HG03460 (cell line): ENCODE measurements around the gene BTK.

Source experiments
- ATAC-seq: cut with Tn5 transposase; IDR thresholded peaks from one replicate; pipeline ENCODE4 v1.9.1; 2021; ENCODE audit not compliant: unreplicated experiment

BTK gene

GRCh38 chrX:101385795-101386541, at the start of gene BTK:
Gene BTK, minus strand, starts transcription at chrX:101386191. Its CDS starts 10,907 bp downstream, at chrX:101375284.
- peak; percentile 61 for ATAC-seq

GRCh38 chrX:101430457-101431078, 44.6 kb upstream of the BTK start:
- peak; percentile 98 for ATAC-seq

- ATAC-seq: peak; percentile 49
These were observed 43.9 kb upstream of the BTK start for GRCh38 chrX:101429934-101430333.

DNA sequence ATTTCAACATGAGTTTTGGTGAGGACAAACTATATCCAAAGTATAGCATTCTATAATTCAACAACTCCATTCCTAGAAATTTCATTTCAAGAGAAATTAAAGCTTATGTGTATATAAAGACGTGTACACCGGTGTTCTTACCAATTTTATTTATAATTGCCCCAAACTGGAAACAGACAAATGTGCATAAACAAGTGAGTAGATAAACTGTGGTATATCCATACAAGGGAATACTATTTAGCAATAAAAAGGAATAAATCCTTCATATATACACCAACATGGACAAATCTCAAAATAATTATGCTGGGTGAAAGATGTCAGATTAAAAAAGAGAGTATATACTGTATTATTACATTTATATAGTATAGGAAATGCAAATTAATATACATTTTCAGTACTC, 42.0 kb upstream of the BTK start:
- ATAC-seq: no peak

- no peak for ATAC-seq
These were observed 33.5 kb upstream of the BTK start for GRCh38 chrX:101419489-101419888.

DNA sequence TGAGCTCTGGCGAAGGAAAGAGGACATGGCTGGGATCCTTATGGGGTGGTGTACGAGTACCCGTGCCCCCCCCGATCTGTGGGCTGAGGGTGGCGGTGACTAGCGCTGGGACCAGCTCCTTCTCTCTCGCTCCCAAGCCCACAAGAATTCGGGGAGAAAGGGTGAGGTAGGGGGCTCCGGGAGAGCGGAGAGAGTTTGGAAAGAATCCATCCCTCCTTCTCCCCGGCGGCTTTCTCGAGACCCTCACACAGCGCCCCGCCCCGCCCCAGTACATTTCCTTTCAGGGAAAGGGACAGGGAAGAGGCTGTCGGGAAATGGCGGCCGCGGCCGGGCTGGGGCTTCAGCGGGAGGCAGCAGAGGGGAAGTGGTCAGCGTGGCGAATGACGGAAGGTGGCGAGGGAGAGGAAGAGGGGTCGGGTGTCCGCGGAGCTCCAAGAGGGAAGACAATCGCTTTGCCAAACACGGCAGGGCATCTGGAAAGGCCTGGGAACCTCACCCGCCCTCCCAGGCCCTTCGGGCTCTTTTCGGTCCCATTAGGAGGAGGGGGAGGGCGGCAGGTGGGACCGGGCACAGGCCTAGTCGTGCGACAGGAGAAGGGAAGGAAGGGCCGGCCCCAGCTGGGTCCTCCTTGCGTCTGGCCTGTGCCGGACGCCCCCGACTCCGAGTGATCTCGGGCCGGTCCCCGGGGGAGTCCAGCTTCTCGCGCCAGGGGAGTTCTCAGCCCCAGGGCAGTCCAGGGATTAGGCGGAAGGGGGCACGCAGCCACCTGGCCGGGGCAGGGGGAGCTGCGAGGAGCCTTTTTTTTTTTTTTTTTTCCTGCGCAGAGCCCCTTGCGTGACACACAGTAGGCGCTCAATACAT, 32.2 kb upstream of the BTK start:
- peak; percentile 54 for ATAC-seq

DNA sequence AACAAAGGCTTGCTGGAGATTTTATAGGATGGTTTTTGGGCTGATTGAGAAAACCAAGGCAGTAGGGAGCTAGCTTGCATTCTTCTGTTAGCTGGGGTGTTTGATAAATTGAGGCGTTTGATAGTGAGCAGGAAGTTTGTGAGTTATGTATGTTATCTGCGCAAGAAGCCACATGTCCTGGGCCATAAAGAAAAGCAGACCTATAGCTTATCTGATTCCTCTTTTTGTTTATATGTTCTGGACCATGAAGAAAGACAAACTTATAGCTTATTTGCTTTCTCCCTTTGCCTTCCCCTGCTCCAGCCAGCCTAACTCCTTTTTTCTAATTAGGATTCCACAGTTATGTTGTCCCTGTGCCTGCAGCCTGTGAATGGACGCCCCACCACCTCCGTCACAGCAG, 31.2 kb upstream of the BTK start:
- ATAC-seq: no peak

DNA sequence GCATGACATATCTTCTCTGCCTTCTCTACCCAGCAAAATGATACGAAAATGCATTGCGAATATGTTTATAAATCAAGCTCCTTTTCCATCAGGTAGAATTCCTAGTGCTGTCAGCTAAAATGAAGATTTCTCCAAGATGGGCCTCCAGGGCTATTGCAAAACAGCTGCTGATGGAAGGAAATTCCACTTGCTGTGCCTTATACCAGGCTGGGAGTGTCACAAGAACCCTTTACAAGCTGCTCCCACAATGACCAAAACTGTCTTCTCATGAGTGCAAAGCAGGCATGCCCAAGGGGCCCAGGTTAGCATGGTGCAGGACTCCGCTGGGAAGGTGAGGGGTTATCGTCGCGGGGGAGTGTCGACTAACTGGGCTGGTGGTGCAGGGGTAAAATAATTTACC, 30.7 kb upstream of the BTK start:
- no peak for ATAC-seq

DNA sequence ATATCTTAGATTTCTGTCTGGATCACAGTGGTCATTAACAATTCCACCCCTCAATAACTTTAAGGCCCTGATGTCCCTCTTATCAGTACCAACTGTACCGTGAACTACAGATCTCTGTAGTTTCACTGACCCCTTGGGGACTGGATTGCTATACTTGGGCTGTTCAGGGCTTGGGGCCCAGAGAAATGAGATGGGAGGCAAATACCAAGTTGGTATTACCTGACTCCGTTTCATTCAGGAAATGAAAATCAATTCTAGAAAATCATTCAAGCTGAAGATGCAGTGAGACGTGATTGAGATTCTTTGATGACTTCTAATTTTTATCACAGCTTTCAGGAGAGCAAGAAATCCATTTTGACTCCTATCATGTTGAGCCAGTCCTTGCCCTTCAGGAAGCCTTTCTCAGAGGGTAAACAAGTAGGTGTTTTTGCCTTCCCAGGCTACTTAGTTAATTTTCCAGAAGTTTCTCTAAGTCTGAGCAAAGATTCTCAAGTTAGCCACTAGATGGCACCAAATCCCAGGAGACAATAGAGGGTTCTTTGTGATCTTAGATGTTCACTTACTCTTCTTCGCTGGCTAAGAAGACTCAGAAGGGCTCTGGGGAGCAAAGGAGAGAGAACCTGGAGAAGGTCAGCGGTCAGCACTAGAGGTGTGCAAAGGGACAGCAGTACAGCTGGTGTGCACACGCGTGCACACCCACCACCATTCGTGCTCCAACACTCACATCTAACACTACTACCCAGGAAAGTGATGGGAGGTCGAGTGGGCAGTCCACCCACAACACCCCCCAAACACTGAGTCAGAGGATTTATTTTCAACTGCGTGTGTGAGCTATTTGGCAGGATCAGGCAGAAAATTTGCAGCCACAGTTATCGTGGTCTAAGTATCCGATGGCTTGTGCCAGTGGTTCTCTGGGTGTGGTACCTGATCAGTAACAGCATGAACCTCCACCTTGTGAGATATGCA, 29.5 kb upstream of the BTK start:
- peak; percentile 55 for ATAC-seq

- no peak for ATAC-seq
These were observed 26.0 kb upstream of the BTK start for GRCh38 chrX:101411984-101412383.

- no peak for ATAC-seq
These were observed 24.5 kb upstream of the BTK start for GRCh38 chrX:101410461-101410860.

- ATAC-seq: no peak
These were observed 23.1 kb upstream of the BTK start for GRCh38 chrX:101409043-101409442.

DNA sequence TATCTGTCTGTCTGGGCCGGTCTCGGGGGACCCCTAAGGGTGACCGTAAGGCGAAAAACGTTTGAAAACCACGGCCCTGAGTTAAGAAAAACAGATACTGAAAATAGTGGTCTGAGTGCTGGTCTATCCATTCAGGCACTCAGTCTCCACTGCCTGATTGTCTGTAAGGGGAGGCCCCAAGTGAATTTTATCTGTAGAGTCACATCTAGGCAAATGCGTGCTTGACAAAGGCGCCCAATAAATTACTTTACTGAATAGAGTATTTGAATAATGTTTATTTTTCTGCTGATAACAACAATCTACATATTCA, 22.5 kb upstream of the BTK start:
- ATAC-seq: peak; percentile 23

DNA sequence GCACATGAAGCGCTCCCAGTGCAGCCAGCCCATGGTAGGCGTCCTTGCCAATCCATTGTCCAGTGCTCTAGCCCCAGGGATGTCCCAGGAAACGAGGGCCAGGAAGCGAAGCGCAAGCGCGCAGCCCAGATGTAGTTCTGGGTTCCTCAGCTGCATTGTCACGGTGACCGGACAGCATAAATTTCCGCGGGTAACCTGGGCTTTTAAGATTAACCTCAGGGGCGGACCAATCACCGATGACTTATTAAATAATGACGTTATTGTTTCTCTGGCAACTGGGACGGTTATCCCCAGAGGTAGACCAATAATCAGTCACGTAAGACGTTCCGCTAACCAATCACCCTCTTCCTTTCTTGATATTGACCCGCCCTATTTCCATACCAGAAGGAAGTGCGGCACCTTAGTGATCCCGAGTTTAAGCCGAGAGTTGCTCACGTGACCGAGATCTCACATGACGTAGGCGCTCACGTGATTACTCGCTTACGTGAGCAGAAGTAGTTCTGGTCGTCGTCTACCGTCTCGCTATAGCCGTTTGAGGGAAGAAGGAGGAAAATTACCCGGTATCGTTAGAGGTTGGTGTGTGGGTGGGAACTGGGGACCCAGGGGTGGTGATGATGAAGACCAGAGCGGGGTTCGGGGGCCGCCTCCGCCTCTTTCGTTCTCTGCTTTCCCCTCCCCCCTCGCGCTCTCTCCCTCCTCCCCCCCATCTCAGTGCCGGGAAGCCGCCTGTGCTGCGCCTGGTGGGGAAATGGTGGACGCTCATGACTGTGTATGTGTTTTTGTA, 21.9 kb upstream of the BTK start, which contains the start of the genes GLA and HNRNPH2:
TSS of gene GLA (minus strand) at position 178 of the 784 bp plus-strand sequence. CDS start at position 156, 22 bp downstream.
TSS of gene HNRNPH2 (plus strand) at position 475 of the 784 bp plus-strand sequence. CDS start 3,767 bp downstream, outside the sequence.
- peak; percentile 93 for ATAC-seq

GRCh38 chrX:101407167-101407747, 21.3 kb upstream of the BTK start:
- ATAC-seq: peak; percentile 1

DNA sequence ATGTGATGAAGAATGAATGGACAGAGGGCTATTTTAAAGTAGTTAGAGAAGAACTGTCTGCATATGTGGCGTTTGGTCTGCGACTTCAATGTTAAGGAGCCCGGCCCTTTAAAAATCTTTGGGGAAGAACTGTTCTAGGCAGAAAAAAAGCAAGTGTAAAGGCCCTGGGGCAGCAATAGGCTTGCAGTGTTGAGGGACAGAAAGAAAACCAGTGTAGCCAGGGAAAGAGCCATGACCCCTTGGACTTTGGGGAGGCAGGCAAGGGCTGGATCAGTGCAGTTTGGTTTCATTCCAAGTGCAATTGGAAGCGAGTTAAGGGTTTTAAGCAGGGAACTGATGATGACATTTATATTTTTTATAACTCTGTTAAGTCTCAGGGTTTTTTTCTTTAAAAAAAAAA, 13.8 kb upstream of the BTK start:
- ATAC-seq: no peak

DNA sequence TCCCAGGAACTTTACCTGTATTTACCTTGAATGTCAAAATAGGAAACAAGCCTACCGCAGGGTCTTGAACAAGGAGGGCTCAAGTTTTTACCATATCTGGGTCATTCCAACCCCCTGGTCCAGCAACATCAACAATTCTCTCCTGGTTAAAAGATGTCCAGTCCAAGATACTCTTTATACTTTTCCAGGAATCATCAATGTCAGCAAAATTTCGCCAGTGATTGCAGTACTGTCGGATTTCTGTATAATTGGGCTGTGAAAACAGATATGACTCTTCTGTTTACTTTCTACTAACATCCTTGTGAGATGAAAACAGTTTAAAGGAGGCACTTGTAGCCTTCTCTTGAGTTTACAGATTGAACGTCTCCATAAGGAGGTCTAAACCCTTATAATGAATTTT, 12.7 kb upstream of the BTK start:
- ATAC-seq: no peak

DNA sequence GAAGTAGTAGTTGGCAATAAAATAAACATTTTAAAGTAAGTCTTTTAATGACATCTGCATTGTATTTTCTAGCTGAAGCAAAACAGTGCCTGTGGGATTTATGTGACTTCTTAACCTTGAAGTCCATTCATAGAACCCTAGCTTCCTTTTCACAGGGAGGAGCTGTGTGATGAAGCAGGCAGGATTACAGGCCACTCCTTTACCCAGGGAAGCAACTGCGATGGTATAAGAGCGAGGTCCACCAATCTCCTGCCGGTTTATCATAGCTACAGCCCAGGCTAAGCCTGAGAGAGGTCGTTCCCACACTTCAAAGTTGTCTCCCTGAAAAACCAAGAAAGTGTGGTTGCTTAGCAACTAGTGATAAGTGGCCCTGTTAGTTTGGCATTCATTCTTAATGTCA, 11.8 kb upstream of the BTK start:
- no peak for ATAC-seq

- no peak for ATAC-seq
These were observed 9.8 kb upstream of the BTK start for GRCh38 chrX:101395789-101396188.
